Left ventricle myocardium inferior (tissue), 1 donor: Measurements from ENCODE around the gene NTSR1. TPM values are rescaled to one million over a fixed set of nuclear protein-coding genes. Genes with fewer than 3 reads are reported as not detected.

Source experiments
- DNase-seq: peaks from one replicate; pipeline ENCODE4 v3.0.0-alpha.2; 2020
- H3K27ac ChIP-seq: fragments of 200-600 bp; replicated peaks from 2 replicates; pipeline ENCODE4 v1.8.0; 2021
- H3K27me3 ChIP-seq: fragments of 200-600 bp; 2 replicates; pipeline ENCODE4 v1.8.0; 2021; ENCODE audit warnings: low read depth
- H3K36me3 ChIP-seq: fragments of 200-600 bp; 2 replicates; pipeline ENCODE4 v1.8.0; 2021
- H3K4me1 ChIP-seq: fragments of 200-600 bp; 2 replicates; pipeline ENCODE4 v1.8.0; 2021
- H3K4me3 ChIP-seq: fragments of 200-600 bp; 2 replicates; pipeline ENCODE4 v1.8.0; 2021; ENCODE audit warnings: mild to moderate bottlenecking, moderate library complexity
- H3K9me3 ChIP-seq: fragments of 200-600 bp; replicated peaks from 2 replicates; pipeline ENCODE4 v1.8.0; 2021
- intact Hi-C: fragments of 100-400 bp; cut with micrococcal nuclease; formaldehyde crosslinking; loops from one replicate; pipeline ENCODE4 v1.11.0; 2022
- total RNA-seq: library from RNA; stranded (reverse); fragmentation: NEBNext Ultra II Directional; extraction: Animal tissue kit (Norgen Biotek cat#: 25700); gene quantifications from one replicate; pipeline ENCODE4 v1.2.1, GENCODE V29; 2021
- TF ChIP-seq, protein P1 (sequence below): fragments of 200-600 bp; IDR thresholded peaks from 2 replicates; pipeline ENCODE4 v1.8.0; 2021; ENCODE audit warnings: antibody characterized with exemption, mild to moderate bottlenecking, borderline replicate concordance
- donor health status: DM: no; HTN: yes; CAD: no; lungs with severe emphysema.

NTSR1 gene
- total RNA-seq, 1 donor from 2014 or later = not detected

DNA sequence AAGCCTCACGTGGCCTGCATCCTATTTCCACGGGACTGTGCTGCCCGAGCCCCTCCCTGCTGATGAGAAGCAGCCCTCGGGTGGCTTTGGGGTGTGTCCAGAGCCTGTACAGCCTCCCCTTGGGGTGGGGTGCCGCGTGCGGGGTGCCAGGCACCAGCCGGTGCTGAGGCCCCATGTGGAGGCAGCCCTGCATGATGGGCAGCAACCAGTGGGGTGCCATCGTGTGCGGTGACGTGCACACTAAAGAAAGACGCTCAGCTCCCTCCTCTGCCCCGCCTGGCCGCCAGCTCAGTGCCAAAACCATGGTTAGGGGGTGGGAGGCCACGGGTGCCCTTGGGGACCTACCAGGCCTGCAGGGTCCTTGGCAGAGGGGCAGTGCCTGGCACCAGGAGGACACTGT lies 26.2 kb downstream of the NTSR1 start:
- peaks cover 6% of the 10 kb centered on the region for H3K4me1 ChIP-seq
- TF ChIP-seq, protein P1, sequence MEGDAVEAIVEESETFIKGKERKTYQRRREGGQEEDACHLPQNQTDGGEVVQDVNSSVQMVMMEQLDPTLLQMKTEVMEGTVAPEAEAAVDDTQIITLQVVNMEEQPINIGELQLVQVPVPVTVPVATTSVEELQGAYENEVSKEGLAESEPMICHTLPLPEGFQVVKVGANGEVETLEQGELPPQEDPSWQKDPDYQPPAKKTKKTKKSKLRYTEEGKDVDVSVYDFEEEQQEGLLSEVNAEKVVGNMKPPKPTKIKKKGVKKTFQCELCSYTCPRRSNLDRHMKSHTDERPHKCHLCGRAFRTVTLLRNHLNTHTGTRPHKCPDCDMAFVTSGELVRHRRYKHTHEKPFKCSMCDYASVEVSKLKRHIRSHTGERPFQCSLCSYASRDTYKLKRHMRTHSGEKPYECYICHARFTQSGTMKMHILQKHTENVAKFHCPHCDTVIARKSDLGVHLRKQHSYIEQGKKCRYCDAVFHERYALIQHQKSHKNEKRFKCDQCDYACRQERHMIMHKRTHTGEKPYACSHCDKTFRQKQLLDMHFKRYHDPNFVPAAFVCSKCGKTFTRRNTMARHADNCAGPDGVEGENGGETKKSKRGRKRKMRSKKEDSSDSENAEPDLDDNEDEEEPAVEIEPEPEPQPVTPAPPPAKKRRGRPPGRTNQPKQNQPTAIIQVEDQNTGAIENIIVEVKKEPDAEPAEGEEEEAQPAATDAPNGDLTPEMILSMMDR = no peak
- H3K36me3 ChIP-seq = no peaks in the 10 kb centered on the region
- H3K27me3 ChIP-seq = peaks cover 99% of the 10 kb centered on the region
- peaks cover 6% of the 10 kb centered on the region for H3K9me3 ChIP-seq
- H3K27ac ChIP-seq = no peak overlapping the region
- no peak overlapping the region for H3K4me3 ChIP-seq
- DNase-seq = peak; percentile 3
- intact Hi-C loops = no loop called here

DNA sequence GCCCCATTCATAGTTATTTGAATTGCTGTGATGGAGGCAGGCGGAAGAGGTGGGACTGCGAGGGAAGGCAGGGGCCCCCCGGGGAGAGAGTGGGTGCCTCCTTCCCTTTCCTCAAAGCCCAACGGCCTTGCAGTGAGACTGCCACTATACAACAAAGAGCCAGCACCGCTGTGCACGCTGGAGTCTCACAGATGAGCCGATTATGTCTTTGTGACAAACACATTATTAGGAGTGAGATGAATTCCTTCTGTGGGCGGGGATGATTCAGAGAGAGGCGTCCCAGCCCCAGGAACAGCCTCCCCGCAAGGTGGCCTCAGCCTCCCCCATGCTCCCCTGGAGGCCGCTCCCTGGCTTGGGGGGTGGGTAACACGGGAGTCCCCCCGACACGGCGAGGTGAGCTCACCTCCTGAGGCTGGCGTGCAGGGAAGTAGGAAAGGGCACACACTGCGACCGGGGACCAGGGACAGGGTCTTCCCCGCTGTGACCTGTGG lies 26.7 kb downstream of the NTSR1 start:
- DNase-seq = no peak
- TF ChIP-seq, protein P1 = no peak
- intact Hi-C loops = no loop called here
- peaks cover 4% of the 10 kb centered on the region for H3K9me3 ChIP-seq
- peaks cover 9% of the 10 kb centered on the region for H3K4me1 ChIP-seq
- H3K4me3 ChIP-seq = no peak overlapping the region
- H3K36me3 ChIP-seq = no peaks in the 10 kb centered on the region
- peaks cover 99% of the 10 kb centered on the region for H3K27me3 ChIP-seq
- no peak overlapping the region for H3K27ac ChIP-seq

DNA sequence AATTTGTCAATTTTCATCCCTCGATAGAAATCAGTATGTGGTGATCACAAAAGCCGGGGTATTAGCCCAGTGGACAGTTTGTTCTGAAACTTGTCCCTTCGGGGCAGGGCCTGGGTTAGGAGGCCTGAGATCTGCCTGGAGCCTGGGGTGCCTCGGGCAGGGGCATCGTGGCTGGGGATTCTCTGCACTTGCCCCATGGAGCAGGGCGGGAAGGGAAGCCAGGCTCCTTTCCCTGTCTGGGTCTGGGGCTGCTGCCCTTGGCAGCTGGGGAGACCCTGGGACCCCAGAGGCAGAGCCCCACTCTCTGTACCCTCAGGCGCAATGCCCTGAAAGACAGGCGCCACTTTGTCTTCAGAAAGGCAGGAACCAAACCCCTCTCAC lies 27.4 kb downstream of the NTSR1 start:
- peaks cover 99% of the 10 kb centered on the region for H3K27me3 ChIP-seq
- no peaks in the 10 kb centered on the region for H3K9me3 ChIP-seq
- TF ChIP-seq, protein P1 = no peak
- DNase-seq = no peak
- intact Hi-C loops = no loop called here
- H3K27ac ChIP-seq = no peak overlapping the region
- H3K4me3 ChIP-seq = no peak overlapping the region
- no peaks in the 10 kb centered on the region for H3K36me3 ChIP-seq
- peaks cover 15% of the 10 kb centered on the region for H3K4me1 ChIP-seq

DNA sequence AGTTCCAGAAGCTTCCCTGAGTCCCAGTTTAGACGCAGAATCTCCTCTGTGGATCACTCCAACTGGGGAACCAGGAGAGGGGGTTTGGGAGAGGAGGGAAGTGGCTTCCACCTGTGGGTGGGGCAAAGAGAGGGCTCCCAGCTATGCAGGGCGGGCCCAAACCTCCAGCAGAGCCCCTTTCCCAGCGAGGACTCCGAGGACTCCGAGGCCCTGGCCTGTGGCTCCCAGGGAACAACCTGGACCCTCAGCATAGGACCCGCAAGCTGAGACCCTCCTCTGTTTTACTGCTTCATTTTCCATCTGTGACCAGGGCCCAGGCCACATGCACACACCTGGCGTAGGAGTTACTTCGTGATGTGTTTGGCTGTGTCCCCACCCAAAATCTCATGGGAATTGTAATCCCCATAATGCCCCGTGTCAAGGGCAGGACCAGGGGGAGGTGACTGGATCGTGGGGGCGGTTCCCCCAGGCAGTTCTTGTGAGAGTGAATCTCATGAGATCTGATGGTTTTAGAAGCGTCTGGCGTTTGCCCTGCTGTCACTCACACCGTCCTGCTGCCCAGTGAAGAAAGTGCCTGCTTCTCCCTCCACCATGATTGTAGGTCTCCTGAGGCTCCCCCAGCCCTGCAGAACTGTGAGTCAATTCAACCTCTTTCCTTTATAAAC lies 27.9 kb downstream of the NTSR1 start:
- TF ChIP-seq, protein P1 = no peak
- DNase-seq = peak; percentile 0

DNA sequence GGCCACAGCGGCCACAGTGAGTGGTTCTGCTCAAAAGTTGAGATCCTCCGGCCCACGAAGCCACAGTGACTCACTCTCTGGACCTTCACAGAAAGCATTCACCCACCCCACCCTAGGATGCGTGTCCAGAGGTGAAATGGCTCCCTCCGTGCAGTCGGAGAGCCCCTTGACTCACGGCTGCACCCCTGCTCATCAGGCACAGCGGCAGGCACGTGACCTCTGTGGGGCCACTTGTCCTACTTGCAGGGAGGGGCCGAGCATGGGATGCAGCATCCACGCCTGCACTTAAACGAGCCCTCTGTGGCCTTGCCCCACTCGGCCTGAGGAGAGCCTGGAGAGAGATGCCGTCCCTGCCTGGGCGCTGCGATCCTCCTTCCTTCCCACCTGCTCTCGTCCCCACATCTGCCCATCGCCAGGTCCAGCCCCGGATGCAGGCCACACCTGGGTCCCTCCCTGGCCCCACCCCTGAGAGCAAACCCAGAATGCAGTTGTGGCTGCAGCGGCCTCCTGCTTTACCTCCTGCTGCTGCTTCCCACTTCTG lies 28.7 kb downstream of the NTSR1 start:
- intact Hi-C loops = no loop called here
- no peak overlapping the region for H3K4me3 ChIP-seq
- no peaks in the 10 kb centered on the region for H3K9me3 ChIP-seq
- H3K36me3 ChIP-seq = no peaks in the 10 kb centered on the region
- H3K27ac ChIP-seq = no peak overlapping the region
- H3K27me3 ChIP-seq = peaks cover 100% of the 10 kb centered on the region
- peak; percentile 8 for DNase-seq
- peaks cover 18% of the 10 kb centered on the region for H3K4me1 ChIP-seq
- TF ChIP-seq, protein P1 = no peak

More for the DNA sequence above, 27.9 kb downstream of the NTSR1 start:
- intact Hi-C loops = no loop called here
- Histone ChIP-seq H3K36me3 (no peaks in the 10 kb centered on the region), H3K9me3 (no peaks in the 10 kb centered on the region), H3K27me3 (peaks cover 99% of the 10 kb centered on the region), H3K4me1 (peaks cover 18% of the 10 kb centered on the region), H3K27ac (no peak overlapping the region), H3K4me3 (no peak overlapping the region)
